Smooth muscle cell (in vitro differentiated cells): ENCODE data around the gene SCYGR4. TPM values are rescaled to one million over a fixed set of nuclear protein-coding genes. Genes with fewer than 3 reads are reported as not detected.

ENCODE experiments used
- DNase-seq: peaks from one replicate; lab custom pipeline; 2025; ENCODE audit not compliant: unreplicated experiment; lab: John Stamatoyannopoulos, UW
- H2AFZ ChIP-seq: fragments of 200-600 bp; sonication (generic); 2 replicates; pipeline ENCODE4 v1.6.0; 2016; ENCODE audit warnings: antibody characterized with exemption, low read depth, mild to moderate bottlenecking
- H3F3A ChIP-seq: fragments of 200-600 bp; sonication (generic); 2 replicates; pipeline ENCODE4 v1.6.0; 2017; ENCODE audit warnings: antibody characterized with exemption, low read depth
- H3K27ac ChIP-seq: fragments of 200-600 bp; sonication (generic); 2 replicates; pipeline ENCODE4 v1.5.1; 2016; ENCODE audit warnings: low read depth, mild to moderate bottlenecking
- H3K27me3 ChIP-seq: fragments of 200-600 bp; sonication (generic); 2 replicates; pipeline ENCODE4 v1.6.1; 2016; ENCODE audit warnings: low read depth, mild to moderate bottlenecking
- H3K36me3 ChIP-seq: fragments of 200-600 bp; sonication (generic); 2 replicates; pipeline ENCODE4 v1.5.1; 2016; ENCODE audit warnings: low read depth
- H3K4me1 ChIP-seq: fragments of 200-600 bp; sonication (generic); 2 replicates; pipeline ENCODE4 v1.5.1; 2016; ENCODE audit warnings: low read depth
- H3K4me2 ChIP-seq: fragments of 200-600 bp; sonication (generic); 2 replicates; pipeline ENCODE4 v1.6.0; 2016; ENCODE audit warnings: mild to moderate bottlenecking
- H3K4me3 ChIP-seq: fragments of 200-600 bp; sonication (generic); 2 replicates; pipeline ENCODE4 v1.5.1; 2016; ENCODE audit warnings: mild to moderate bottlenecking
- H3K79me2 ChIP-seq: fragments of 200-600 bp; sonication (generic); 2 replicates; pipeline ENCODE4 v1.6.0; 2016; ENCODE audit warnings: low read depth, mild to moderate bottlenecking
- H3K9ac ChIP-seq: fragments of 200-600 bp; sonication (generic); 2 replicates; pipeline ENCODE4 v1.6.0; 2016; ENCODE audit warnings: low read depth
- H3K9me3 ChIP-seq: fragments of 200-600 bp; sonication (generic); replicated peaks from 2 replicates; pipeline ENCODE4 v1.5.1; 2016; ENCODE audit warnings: low read depth
- H4K20me1 ChIP-seq: fragments of 200-600 bp; sonication (generic); 2 replicates; pipeline ENCODE4 v1.6.0; 2016; ENCODE audit warnings: low read depth
- CTCF ChIP-seq: fragments of 200-600 bp; sonication (generic); IDR thresholded peaks from 2 replicates; pipeline ENCODE4 v1.5.1; 2017; ENCODE audit warnings: borderline replicate concordance, mild to moderate bottlenecking, antibody characterized with exemption; ENCODE audit not compliant: insufficient read depth, poor library complexity, severe bottlenecking
- WGBS: methylation state at CpG from one replicate; pipeline ENCODE4 v1.1.7; 2016; ENCODE audit warnings: low lambda C conversion rate; 5-methylcytosine and 5-hydroxymethylcytosine counted together
- polyA plus RNA-seq: library from polyadenylated mRNA; unstranded; fragments of >200 nt; fragmentation: Nextera tagmentation; extraction: Ambion mirVana; gene quantifications from 2 replicates; pipeline ENCODE4 v1.2.1, GENCODE V29; 2016
- total RNA-seq: library from RNA; depleted of rRNA; stranded (reverse); fragments of >200 nt; gene quantifications from 2 replicates; pipeline ENCODE4 v1.2.3, GENCODE V29; 2014

The SCYGR4 gene
- total and polyA plus RNA-seq, 2 experiments from 2014 or later, result not detected

GRCh38 chr2:227626580-227627151 lies 9.4 kb downstream of the SCYGR4 start:
- no peak overlapping the region for H3K9ac ChIP-seq
- no peaks in the 10 kb centered on the region for H3K79me2 ChIP-seq
- no peaks in the 10 kb centered on the region for H3K9me3 ChIP-seq
- no peaks in the 10 kb centered on the region for H3K27me3 ChIP-seq
- H2AFZ ChIP-seq, result no peak overlapping the region
- H3K36me3 ChIP-seq, result no peaks in the 10 kb centered on the region
- no peak for DNase-seq
- no peak overlapping the region for H3K4me3 ChIP-seq
- no peaks in the 10 kb centered on the region for H4K20me1 ChIP-seq
- H3F3A ChIP-seq, result no peaks in the 10 kb centered on the region
- 90% methylated on average over 10 of the region's 10 CpGs for WGBS
- no peak overlapping the region for H3K4me2 ChIP-seq
- no peak overlapping the region for H3K27ac ChIP-seq
- no peak for TF ChIP-seq CTCF
- peaks cover 9% of the 10 kb centered on the region for H3K4me1 ChIP-seq

GRCh38 chr2:227627769-227628168 lies 10.5 kb downstream of the SCYGR4 start:
- Histone ChIP-seq H3K79me2 (no peaks in the 10 kb centered on the region), H3K36me3 (peaks cover 3% of the 10 kb centered on the region), H3K9me3 (no peaks in the 10 kb centered on the region), H2AFZ (no peak overlapping the region), H3F3A (no peaks in the 10 kb centered on the region), H3K9ac (no peak overlapping the region), H3K4me1 (peaks cover 9% of the 10 kb centered on the region), H3K27me3 (no peaks in the 10 kb centered on the region), H3K4me2 (no peak overlapping the region), H3K27ac (no peak overlapping the region), H3K4me3 (no peak overlapping the region), H4K20me1 (no peaks in the 10 kb centered on the region)
- 82% methylated on average over 3 of the region's 3 CpGs for WGBS
- DNase-seq, result no peak
- no peak for TF ChIP-seq CTCF

- Histone ChIP-seq H3K9me3 (no peaks in the 10 kb centered on the region), H3F3A (no peaks in the 10 kb centered on the region), H3K4me3 (peak overlapping the region; percentile 4), H3K36me3 (peaks cover 3% of the 10 kb centered on the region), H3K9ac (no peak overlapping the region), H2AFZ (peak overlapping the region; percentile 97), H4K20me1 (no peaks in the 10 kb centered on the region), H3K27me3 (no peaks in the 10 kb centered on the region), H3K27ac (peak overlapping the region; percentile 20), H3K4me2 (peak overlapping the region; percentile 75), H3K4me1 (peaks cover 9% of the 10 kb centered on the region), H3K79me2 (no peaks in the 10 kb centered on the region)
- no peak for TF ChIP-seq CTCF
- 60% methylated on average over 7 of the region's 7 CpGs for WGBS
- no peak for DNase-seq
Measured at GRCh38 chr2:227629435-227629834, 12.1 kb downstream of the SCYGR4 start.

- no peak for DNase-seq
- Histone ChIP-seq H3K79me2 (no peaks in the 10 kb centered on the region), H3K27me3 (no peaks in the 10 kb centered on the region), H3K4me2 (peak overlapping the region; percentile 75), H3K4me3 (no peak overlapping the region), H3F3A (no peaks in the 10 kb centered on the region), H3K36me3 (peaks cover 3% of the 10 kb centered on the region), H2AFZ (peak overlapping the region; percentile 97), H3K27ac (peak overlapping the region; percentile 20), H3K9me3 (no peaks in the 10 kb centered on the region), H3K4me1 (peaks cover 9% of the 10 kb centered on the region), H4K20me1 (no peaks in the 10 kb centered on the region), H3K9ac (no peak overlapping the region)
- whole genome bisulfite sequencing, result 26% methylated on average over 3 of the region's 3 CpGs
- TF ChIP-seq CTCF, result no peak
Measured at GRCh38 chr2:227630322-227630721, 13.0 kb downstream of the SCYGR4 start.
